Neural crest cell (in vitro differentiated cells): ENCODE measurements around the gene GJB3. TPM values are rescaled to one million over a fixed set of nuclear protein-coding genes. Genes with fewer than 3 reads are reported as not detected.

Experiments
- DNase-seq: peaks from one replicate; pipeline ENCODE4 v3.0.0; 2021; ENCODE audit warnings: low read depth, mixed read lengths, low spot score
- H3K27ac Mint-ChIP-seq: one replicate; pipeline ENCODE4 v1.8.0; 2021; ENCODE audit warnings: mild to moderate bottlenecking, mixed read lengths; ENCODE audit not compliant: unreplicated experiment
- H3K27me3 Mint-ChIP-seq: 2 replicates; pipeline ENCODE4 v1.8.0; 2021; ENCODE audit warnings: low read depth, mild to moderate bottlenecking, mixed read lengths
- H3K36me3 Mint-ChIP-seq: 2 replicates; pipeline ENCODE4 v1.8.0; 2021; ENCODE audit warnings: low read depth, mild to moderate bottlenecking, mixed read lengths
- H3K4me1 Mint-ChIP-seq: 2 replicates; pipeline ENCODE4 v1.8.0; 2021; ENCODE audit warnings: mixed read lengths
- H3K4me3 Mint-ChIP-seq: one replicate; pipeline ENCODE4 v1.8.0; 2021; ENCODE audit warnings: mild to moderate bottlenecking, mixed read lengths
- H3K9me3 Mint-ChIP-seq: 2 replicates; pipeline ENCODE4 v1.8.0; 2021; ENCODE audit warnings: mixed read lengths
- total RNA-seq: library from RNA; stranded (reverse); gene quantifications from 2 replicates; pipeline ENCODE4 v1.2.1, GENCODE V29; 2021
- TF ChIP-seq, protein P1 (sequence below): fragments of 200-600 bp; sonication (generic); conservative IDR thresholded peaks from 2 replicates; pipeline ENCODE4 v1.5.0; 2021; ENCODE audit warnings: antibody characterized with exemption, mild to moderate bottlenecking

GJB3 gene
- total RNA-seq, 1 donor from 2014 or later, result not detected

DNA sequence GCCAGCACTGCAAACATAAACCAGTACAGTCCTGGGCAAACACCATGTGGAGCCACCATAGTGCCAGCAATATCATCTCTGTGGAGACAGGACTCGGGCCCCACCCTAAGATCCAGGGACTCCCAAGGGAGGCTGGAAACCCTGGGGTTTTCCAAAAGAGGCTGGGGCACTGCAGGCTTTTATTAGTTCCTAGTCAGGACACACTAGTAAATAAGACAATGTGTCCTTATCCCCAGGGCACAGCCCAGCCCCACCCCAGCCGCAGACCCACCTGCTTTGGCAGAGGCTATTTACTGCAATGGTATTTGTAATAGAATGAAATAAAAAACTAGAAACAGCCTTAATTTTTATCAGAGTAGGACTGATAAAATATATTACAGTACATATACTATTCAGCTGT, 486 bp upstream of the GJB3 start:
- no peak for DNase-seq
- Mint-ChIP-seq H3K27ac (no peak overlapping the region), H3K9me3 (no peaks in the 10 kb centered on the region), H3K4me3 (no peak overlapping the region), H3K4me1 (peaks cover 4% of the 10 kb centered on the region), H3K27me3 (peaks cover 79% of the 10 kb centered on the region), H3K36me3 (no peaks in the 10 kb centered on the region)
- TF ChIP-seq, protein P1, sequence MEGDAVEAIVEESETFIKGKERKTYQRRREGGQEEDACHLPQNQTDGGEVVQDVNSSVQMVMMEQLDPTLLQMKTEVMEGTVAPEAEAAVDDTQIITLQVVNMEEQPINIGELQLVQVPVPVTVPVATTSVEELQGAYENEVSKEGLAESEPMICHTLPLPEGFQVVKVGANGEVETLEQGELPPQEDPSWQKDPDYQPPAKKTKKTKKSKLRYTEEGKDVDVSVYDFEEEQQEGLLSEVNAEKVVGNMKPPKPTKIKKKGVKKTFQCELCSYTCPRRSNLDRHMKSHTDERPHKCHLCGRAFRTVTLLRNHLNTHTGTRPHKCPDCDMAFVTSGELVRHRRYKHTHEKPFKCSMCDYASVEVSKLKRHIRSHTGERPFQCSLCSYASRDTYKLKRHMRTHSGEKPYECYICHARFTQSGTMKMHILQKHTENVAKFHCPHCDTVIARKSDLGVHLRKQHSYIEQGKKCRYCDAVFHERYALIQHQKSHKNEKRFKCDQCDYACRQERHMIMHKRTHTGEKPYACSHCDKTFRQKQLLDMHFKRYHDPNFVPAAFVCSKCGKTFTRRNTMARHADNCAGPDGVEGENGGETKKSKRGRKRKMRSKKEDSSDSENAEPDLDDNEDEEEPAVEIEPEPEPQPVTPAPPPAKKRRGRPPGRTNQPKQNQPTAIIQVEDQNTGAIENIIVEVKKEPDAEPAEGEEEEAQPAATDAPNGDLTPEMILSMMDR, result no peak

GRCh38 chr1:34781844-34782391, 904 bp downstream of the GJB3 start:
- TF ChIP-seq, protein P1, result no peak
- Mint-ChIP-seq H3K4me1 (peaks cover 10% of the 10 kb centered on the region), H3K36me3 (no peaks in the 10 kb centered on the region), H3K27ac (no peak overlapping the region), H3K9me3 (no peaks in the 10 kb centered on the region), H3K27me3 (peaks cover 85% of the 10 kb centered on the region), H3K4me3 (no peak overlapping the region)
- DNase-seq, result no peak

DNA sequence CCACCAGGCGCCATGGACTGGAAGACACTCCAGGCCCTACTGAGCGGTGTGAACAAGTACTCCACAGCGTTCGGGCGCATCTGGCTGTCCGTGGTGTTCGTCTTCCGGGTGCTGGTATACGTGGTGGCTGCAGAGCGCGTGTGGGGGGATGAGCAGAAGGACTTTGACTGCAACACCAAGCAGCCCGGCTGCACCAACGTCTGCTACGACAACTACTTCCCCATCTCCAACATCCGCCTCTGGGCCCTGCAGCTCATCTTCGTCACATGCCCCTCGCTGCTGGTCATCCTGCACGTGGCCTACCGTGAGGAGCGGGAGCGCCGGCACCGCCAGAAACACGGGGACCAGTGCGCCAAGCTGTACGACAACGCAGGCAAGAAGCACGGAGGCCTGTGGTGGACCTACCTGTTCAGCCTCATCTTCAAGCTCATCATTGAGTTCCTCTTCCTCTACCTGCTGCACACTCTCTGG, 3.8 kb downstream of the GJB3 start:
- TF ChIP-seq, protein P1, result no peak
- no peak overlapping the region for H3K27ac Mint-ChIP-seq
- H3K27me3 Mint-ChIP-seq, result peaks cover 64% of the 10 kb centered on the region
- no peaks in the 10 kb centered on the region for H3K36me3 Mint-ChIP-seq
- H3K4me3 Mint-ChIP-seq, result no peak overlapping the region
- no peak for DNase-seq
- peaks cover 16% of the 10 kb centered on the region for H3K4me1 Mint-ChIP-seq
- no peaks in the 10 kb centered on the region for H3K9me3 Mint-ChIP-seq

DNA sequence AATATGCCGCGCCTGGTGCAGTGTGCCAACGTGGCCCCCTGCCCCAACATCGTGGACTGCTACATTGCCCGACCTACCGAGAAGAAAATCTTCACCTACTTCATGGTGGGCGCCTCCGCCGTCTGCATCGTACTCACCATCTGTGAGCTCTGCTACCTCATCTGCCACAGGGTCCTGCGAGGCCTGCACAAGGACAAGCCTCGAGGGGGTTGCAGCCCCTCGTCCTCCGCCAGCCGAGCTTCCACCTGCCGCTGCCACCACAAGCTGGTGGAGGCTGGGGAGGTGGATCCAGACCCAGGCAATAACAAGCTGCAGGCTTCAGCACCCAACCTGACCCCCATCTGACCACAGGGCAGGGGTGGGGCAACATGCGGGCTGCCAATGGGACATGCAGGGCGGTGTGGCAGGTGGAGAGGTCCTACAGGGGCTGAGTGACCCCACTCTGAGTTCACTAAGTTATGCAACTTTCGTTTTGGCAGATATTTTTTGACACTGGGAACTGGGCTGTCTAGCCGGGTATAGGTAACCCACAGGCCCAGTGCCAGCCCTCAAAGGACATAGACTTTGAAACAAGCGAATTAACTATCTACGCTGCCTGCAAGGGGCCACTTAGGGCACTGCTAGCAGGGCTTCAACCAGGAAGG, 4.3 kb downstream of the GJB3 start:
- TF ChIP-seq, protein P1, result no peak
- Mint-ChIP-seq H3K4me3 (no peak overlapping the region), H3K27me3 (peaks cover 61% of the 10 kb centered on the region), H3K9me3 (no peaks in the 10 kb centered on the region), H3K4me1 (peaks cover 16% of the 10 kb centered on the region), H3K36me3 (no peaks in the 10 kb centered on the region), H3K27ac (no peak overlapping the region)
- no peak for DNase-seq

- H3K4me3 Mint-ChIP-seq, result no peak overlapping the region
- no peak overlapping the region for H3K27ac Mint-ChIP-seq
- DNase-seq, result no peak
- TF ChIP-seq, protein P1, result no peak
- peaks cover 13% of the 10 kb centered on the region for H3K4me1 Mint-ChIP-seq
- H3K9me3 Mint-ChIP-seq, result no peaks in the 10 kb centered on the region
- peaks cover 55% of the 10 kb centered on the region for H3K27me3 Mint-ChIP-seq
- H3K36me3 Mint-ChIP-seq, result no peaks in the 10 kb centered on the region
These were observed 5.0 kb downstream of the GJB3 start for GRCh38 chr1:34785875-34786470.
